ENCODE measurements around the gene TNFRSF12A. TPM values are rescaled to one million over a fixed set of nuclear protein-coding genes. Genes with fewer than 3 reads are reported as not detected.

TNFRSF12A gene
- total and polyA plus RNA-seq, 9 of the 15 experiments (the other 6 are each of a cell fraction or from before 2014, with no cell fraction given): 0.41 to 61.8 (median 26.5) TPM

DNA sequence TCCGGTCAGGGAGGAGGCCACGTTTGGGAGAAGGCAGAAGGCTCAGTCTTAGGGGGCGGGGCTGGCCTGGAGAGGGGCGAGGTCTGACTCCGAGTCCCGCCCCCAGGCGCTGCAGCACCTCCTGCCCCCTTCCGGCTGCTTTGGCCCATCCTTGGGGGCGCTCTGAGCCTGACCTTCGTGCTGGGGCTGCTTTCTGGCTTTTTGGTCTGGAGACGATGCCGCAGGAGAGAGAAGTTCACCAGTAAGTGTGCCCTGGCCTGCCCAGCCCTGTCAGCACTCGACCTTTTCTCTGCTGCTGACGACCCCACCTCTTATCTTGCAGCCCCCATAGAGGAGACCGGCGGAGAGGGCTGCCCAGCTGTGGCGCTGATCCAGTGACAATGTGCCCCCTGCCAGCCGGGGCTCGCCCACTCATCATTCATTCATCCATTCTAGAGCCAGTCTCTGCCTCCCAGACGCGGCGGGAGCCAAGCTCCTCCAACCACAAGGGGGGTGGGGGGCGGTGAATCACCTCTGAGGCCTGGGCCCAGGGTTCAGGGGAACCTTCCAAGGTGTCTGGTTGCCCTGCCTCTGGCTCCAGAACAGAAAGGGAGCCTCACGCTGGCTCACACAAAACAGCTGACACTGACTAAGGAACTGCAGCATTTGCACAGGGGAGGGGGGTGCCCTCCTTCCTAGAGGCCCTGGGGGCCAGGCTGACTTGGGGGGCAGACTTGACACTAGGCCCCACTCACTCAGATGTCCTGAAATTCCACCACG, 1.5 kb downstream of the TNFRSF12A start (continued):
- TF ChIP-seq E4F1 (CRISPR knock-in tag; IDR thresholded peaks at IDR 0.05; ENCODE audit: borderline replicate concordance) (no peak), MYNN (IDR thresholded peaks at IDR 0.05) (no peak), MYNN (CRISPR knock-in tag; IDR thresholded peaks at IDR 0.05) (no peak), NFATC3 (IDR thresholded peaks at IDR 0.05) (no peak), LEF1 (IDR thresholded peaks at IDR 0.05) (no peak), ZNF830 (CRISPR knock-in tag; IDR thresholded peaks at IDR 0.05) (no peak), AFF1 (IDR thresholded peaks at IDR 0.05; ENCODE audit: low read depth in 1 of 2, partially characterized antibody in 2 of 2) (no peak), ZNF395 (CRISPR knock-in tag; IDR thresholded peaks at IDR 0.05) (no peak), SMAD4 (CRISPR knock-in tag; conservative IDR thresholded peaks at IDR 0.05) (no peak), DACH1 (IDR thresholded peaks at IDR 0.05; ENCODE audit: partially characterized antibody) (peak; percentile 63), E2F6 (IDR thresholded peaks at IDR 0.05; ENCODE audit: borderline replicate concordance in 1 of 2, extremely low read depth in 1 of 2, insufficient read depth in 1 of 2, insufficient read length in 1 of 2, low read depth in 1 of 2, low read length in 1 of 2, poor library complexity in 1 of 2, severe bottlenecking in 1 of 2) (no peak), BRD4 (IDR thresholded peaks at IDR 0.05) (no peak), NONO (IDR thresholded peaks at IDR 0.05; ENCODE audit: low read depth in 2 of 2, low read length in 1 of 2) (no peak)
- TF ChIP-seq, protein P1, sequence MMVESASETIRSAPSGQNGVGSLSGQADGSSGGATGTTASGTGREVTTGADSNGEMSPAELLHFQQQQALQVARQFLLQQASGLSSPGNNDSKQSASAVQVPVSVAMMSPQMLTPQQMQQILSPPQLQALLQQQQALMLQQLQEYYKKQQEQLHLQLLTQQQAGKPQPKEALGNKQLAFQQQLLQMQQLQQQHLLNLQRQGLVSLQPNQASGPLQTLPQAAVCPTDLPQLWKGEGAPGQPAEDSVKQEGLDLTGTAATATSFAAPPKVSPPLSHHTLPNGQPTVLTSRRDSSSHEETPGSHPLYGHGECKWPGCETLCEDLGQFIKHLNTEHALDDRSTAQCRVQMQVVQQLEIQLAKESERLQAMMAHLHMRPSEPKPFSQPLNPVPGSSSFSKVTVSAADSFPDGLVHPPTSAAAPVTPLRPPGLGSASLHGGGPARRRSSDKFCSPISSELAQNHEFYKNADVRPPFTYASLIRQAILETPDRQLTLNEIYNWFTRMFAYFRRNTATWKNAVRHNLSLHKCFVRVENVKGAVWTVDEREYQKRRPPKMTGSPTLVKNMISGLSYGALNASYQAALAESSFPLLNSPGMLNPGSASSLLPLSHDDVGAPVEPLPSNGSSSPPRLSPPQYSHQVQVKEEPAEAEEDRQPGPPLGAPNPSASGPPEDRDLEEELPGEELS (CRISPR knock-in tag; IDR thresholded peaks at IDR 0.05; ENCODE audit: borderline replicate concordance): no peak

Measured in K562 (cell line).